AG09319 (cell line): ENCODE results near the gene TOR3A.

Experiments used
- DNase-seq: peaks from one replicate; pipeline ENCODE4 v3.0.0-alpha.2; 2010; ENCODE audit warnings: low read depth; ENCODE audit errors: extremely low read depth
- TF ChIP-seq, protein P1 (sequence below): IDR thresholded peaks from 2 replicates; pipeline ENCODE4 v1.5.1; 2011; ENCODE audit warnings: low read depth, mild to moderate bottlenecking, inconsistent platforms, low read length, moderate library complexity

TOR3A gene

DNA sequence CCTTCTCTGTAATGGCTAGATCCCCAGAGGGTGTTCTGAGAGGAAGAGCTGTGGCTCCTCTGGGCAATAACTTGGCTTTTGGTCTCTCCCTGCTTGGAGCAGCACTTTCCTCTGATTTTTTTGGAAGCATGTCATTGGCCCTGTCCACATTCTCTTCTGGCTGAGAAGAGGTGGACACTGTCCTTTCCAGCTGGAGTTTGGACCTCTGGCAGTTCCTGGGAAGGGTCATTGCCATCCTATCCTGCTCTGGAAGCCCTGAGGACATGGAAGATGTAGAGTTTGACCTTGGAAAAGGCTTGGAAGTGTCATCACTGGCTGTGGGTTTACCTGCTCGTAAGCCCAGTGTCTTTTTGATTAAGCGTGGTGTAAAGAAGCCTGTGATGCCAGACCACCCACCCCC is 26.8 kb downstream of the TOR3A start:
- TF ChIP-seq, protein P1, sequence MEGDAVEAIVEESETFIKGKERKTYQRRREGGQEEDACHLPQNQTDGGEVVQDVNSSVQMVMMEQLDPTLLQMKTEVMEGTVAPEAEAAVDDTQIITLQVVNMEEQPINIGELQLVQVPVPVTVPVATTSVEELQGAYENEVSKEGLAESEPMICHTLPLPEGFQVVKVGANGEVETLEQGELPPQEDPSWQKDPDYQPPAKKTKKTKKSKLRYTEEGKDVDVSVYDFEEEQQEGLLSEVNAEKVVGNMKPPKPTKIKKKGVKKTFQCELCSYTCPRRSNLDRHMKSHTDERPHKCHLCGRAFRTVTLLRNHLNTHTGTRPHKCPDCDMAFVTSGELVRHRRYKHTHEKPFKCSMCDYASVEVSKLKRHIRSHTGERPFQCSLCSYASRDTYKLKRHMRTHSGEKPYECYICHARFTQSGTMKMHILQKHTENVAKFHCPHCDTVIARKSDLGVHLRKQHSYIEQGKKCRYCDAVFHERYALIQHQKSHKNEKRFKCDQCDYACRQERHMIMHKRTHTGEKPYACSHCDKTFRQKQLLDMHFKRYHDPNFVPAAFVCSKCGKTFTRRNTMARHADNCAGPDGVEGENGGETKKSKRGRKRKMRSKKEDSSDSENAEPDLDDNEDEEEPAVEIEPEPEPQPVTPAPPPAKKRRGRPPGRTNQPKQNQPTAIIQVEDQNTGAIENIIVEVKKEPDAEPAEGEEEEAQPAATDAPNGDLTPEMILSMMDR = no peak
- no peak for DNase-seq

DNA sequence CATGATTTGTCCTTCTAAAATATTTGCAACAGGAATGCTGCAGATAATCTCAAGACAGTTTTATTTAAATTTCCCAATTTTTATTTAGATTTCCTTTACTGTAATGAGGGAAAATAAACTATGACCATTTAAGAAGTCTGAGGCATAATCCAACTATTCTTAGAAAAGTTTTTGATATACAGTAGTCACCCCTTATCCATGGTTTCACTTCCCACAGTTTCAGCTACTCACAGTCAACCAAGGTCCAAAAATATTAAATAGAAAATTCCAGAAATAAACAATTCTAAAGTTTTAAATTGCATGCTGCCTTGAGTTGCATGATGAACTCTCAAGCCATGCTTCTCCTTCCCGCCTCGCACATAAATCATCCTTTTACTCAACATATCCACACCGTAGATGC is 33.3 kb downstream of the TOR3A start:
- no peak for DNase-seq
- TF ChIP-seq, protein P1 = no peak

GRCh38 chr1:179119513-179119912 is 37.6 kb downstream of the TOR3A start:
- no peak for DNase-seq
- TF ChIP-seq, protein P1 = no peak

DNA sequence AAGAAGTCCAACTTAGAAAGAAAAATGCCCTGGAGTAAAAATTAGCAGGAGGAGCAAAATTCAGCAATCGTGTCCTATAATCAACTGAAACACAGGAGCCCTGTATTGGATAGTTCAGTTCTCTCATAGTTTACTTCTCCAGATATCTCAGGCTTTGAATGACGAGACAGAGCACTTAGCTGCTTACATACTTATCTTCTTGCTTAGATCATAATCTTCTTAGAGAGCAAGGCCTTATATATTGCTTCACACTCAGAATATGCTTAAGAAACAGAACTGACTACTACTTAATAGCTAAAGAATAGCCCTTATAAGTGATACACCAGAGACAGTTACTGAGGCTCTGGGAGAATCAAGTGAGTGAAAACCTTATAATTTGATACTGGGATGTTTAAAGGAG is 38.9 kb downstream of the TOR3A start:
- DNase-seq = no peak
- TF ChIP-seq, protein P1 = no peak

GRCh38 chr1:179121159-179121938 is 39.5 kb downstream of the TOR3A start:
- TF ChIP-seq, protein P1 = peak; percentile 69
- peak; percentile 43 for DNase-seq

DNA sequence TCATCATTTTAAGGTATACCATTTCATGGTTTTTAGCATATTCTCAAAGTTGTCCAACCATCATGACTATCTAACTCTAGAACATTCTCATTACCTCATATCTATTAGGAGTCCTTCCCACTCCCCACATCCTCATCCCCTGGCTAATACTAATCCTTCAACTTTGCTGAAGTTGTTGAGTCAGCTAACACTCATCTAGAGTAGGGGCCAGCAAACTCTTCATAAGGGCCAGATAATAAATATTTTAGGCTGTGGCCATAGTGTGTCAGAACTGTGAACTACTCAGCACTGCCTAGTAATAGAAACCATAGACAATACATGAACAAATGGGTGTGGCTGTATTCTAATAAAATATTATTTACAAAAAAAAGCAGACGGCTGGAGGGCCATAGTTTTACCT is 43.0 kb downstream of the TOR3A start:
- DNase-seq = no peak
- TF ChIP-seq, protein P1 = no peak

DNA sequence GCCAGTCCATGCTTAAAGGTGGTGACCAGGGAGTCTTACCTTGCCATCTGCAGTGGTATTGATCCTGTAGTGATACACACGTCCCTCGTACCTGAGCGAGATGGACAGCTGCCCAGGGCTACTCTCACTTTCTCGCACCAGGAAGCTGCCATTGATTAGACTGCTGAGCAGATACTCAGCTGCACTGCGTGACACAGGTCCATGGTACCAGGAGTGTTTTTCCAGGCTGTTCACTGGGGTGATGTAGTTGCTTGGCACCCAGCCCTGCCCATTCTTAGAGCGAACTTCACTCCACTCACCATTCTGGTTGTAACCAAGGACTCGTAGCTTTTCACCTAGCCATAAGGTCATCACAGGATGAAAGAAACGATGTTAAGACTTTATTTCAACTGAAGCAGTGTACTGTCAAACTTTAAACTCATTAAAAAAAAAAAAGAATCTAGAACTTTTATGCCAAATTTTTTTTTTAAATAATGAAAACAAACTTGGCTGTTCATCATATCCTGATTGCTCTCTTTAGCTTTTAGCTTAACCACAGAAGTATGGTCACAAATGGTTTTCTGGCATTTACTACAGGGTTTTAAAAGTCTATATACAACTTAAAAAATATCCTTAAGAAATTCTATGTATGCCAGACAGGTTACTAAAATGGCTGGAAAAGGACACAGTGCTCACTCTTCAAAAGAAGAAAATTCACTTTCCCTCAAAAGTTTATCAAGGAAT is 44.6 kb downstream of the TOR3A start:
- DNase-seq = no peak
- TF ChIP-seq, protein P1 = no peak
